HEK293 (cell line): ENCODE results near the gene MUC15.

Experiments
- CTCF ChIA-PET: fragments of 350-600 bp; formaldehyde crosslinking; extraction: SDS; loops from one replicate; lab custom pipeline; 2021; ENCODE audit warnings: antibody characterized with exemption; lab: Yijun Ruan, JAX
- POLR2A ChIA-PET: fragments of 300-600 bp; formaldehyde crosslinking; extraction: SDS; loops from one replicate; lab custom pipeline; 2020; ENCODE audit warnings: antibody characterized with exemption, inconsistent platforms; lab: Yijun Ruan, JAX
- H3K27ac ChIP-seq: fragments of 200-500 bp; sonication (Bioruptor generic); 2 replicates; pipeline ENCODE4 v1.5.1; 2014; ENCODE audit warnings: low read depth, low read length, control low read depth, inconsistent platforms; ENCODE audit errors: extremely low read depth
- H3K36me3 ChIP-seq, 2 experiments: fragments of 200-500 bp in 1 of 2; sonication (Bioruptor generic) in 1 of 2; 1 replicate in 1 of 2; 2 replicates in 1 of 2; pipeline ENCODE4 v1.5.1; 2014 to 2017; ENCODE audit warnings: inconsistent platforms in 2 of 2, low read length in 2 of 2; ENCODE audit not compliant: control insufficient read depth in 2 of 2, insufficient read depth in 1 of 2
- H3K4me1 ChIP-seq: fragments of 200-500 bp; sonication (Bioruptor generic); 2 replicates; pipeline ENCODE4 v1.5.1; 2014; ENCODE audit warnings: mild to moderate bottlenecking, low read length, inconsistent platforms; ENCODE audit not compliant: control insufficient read depth, insufficient read depth
- H3K4me3 ChIP-seq: 2 replicates; pipeline ENCODE4 v1.5.1; 2011; ENCODE audit warnings: low read depth, mild to moderate bottlenecking, control low read depth, low read length, moderate library complexity
- H3K9me3 ChIP-seq: fragments of 200-500 bp; sonication (Bioruptor generic); 2 replicates; pipeline ENCODE4 v1.5.1; 2014; ENCODE audit warnings: low read depth, low read length, inconsistent platforms; ENCODE audit not compliant: control insufficient read depth, insufficient read depth
- GLI2 ChIP-seq: fragments of 450-650 bp; formaldehyde crosslinking; IDR thresholded peaks from 2 replicates; pipeline ENCODE4; 2017; ENCODE audit warnings: missing biosample characterization, missing genetic modification characterization, low read depth, borderline replicate concordance
- IKZF3 ChIP-seq: fragments of 450-650 bp; IDR thresholded peaks from 2 replicates; pipeline ENCODE4 v1.5.0; 2018; ENCODE audit warnings: missing biosample characterization, mild to moderate bottlenecking, missing genetic modification characterization, moderate library complexity
- PBX3 ChIP-seq: sonication (generic); formaldehyde crosslinking; IDR thresholded peaks from 2 replicates; pipeline ENCODE4 v1.8.1; 2022; ENCODE audit warnings: mild to moderate bottlenecking, moderate library complexity, missing genetic modification reagents
- REPIN1 ChIP-seq: fragments of 450-650 bp; formaldehyde crosslinking; IDR thresholded peaks from 2 replicates; pipeline ENCODE4 v1.5.1; 2017; ENCODE audit warnings: missing biosample characterization, missing genetic modification characterization, low read depth
- SALL2 ChIP-seq: fragments of 450-650 bp; formaldehyde crosslinking; IDR thresholded peaks from 2 replicates; pipeline ENCODE4 v1.5.0; 2017; ENCODE audit warnings: missing biosample characterization, mild to moderate bottlenecking, missing genetic modification characterization, borderline replicate concordance
- SP7 ChIP-seq: fragments of 450-650 bp; formaldehyde crosslinking; IDR thresholded peaks from 2 replicates; pipeline ENCODE4 v1.5.1; 2016; ENCODE audit warnings: missing biosample characterization, missing genetic modification characterization
- ZBTB7A ChIP-seq: fragments of 450-650 bp; formaldehyde crosslinking; IDR thresholded peaks from 2 replicates; pipeline ENCODE4 v1.5.1; 2016; ENCODE audit warnings: low read depth, missing biosample characterization, missing genetic modification characterization
- ZFP37 ChIP-seq: fragments of 450-650 bp; formaldehyde crosslinking; IDR thresholded peaks from 2 replicates; pipeline ENCODE4 v1.5.1; 2016; ENCODE audit warnings: missing biosample characterization, missing genetic modification characterization
- ZNF112 ChIP-seq: fragments of 450-650 bp; formaldehyde crosslinking; IDR thresholded peaks from 2 replicates; pipeline ENCODE4 v1.5.0; 2017; ENCODE audit warnings: missing biosample characterization, missing genetic modification characterization
- ZNF146 ChIP-seq: fragments of 450-650 bp; formaldehyde crosslinking; IDR thresholded peaks from 2 replicates; pipeline ENCODE4 v1.5.1; 2016; ENCODE audit warnings: missing biosample characterization, missing genetic modification characterization
- ZNF169 ChIP-seq: fragments of 450-650 bp; formaldehyde crosslinking; IDR thresholded peaks from 2 replicates; pipeline ENCODE4 v1.5.1; 2016; ENCODE audit warnings: missing biosample characterization, missing genetic modification characterization
- ZNF280D ChIP-seq: fragments of 450-650 bp; formaldehyde crosslinking; IDR thresholded peaks from 2 replicates; pipeline ENCODE4 v1.5.1; 2016; ENCODE audit warnings: missing biosample characterization, missing genetic modification characterization
- ZNF324 ChIP-seq: fragments of 450-650 bp; formaldehyde crosslinking; IDR thresholded peaks from 2 replicates; pipeline ENCODE4 v1.5.1; 2016; ENCODE audit warnings: missing biosample characterization, missing genetic modification characterization
- ZNF341 ChIP-seq: fragments of 450-650 bp; formaldehyde crosslinking; IDR thresholded peaks from 2 replicates; pipeline ENCODE4; 2016; ENCODE audit warnings: low read depth, missing biosample characterization, missing genetic modification characterization
- ZNF354C ChIP-seq: fragments of 450-650 bp; formaldehyde crosslinking; IDR thresholded peaks from 2 replicates; pipeline ENCODE4 v1.5.1; 2016; ENCODE audit warnings: missing biosample characterization, missing genetic modification characterization, low read depth, borderline replicate concordance
- ZNF391 ChIP-seq: fragments of 450-650 bp; formaldehyde crosslinking; IDR thresholded peaks from 2 replicates; pipeline ENCODE4 v1.5.1; 2016; ENCODE audit warnings: low read depth, missing biosample characterization, missing genetic modification characterization, borderline replicate concordance
- ZNF701 ChIP-seq: fragments of 450-650 bp; formaldehyde crosslinking; IDR thresholded peaks from 2 replicates; pipeline ENCODE4 v1.5.1; 2016; ENCODE audit warnings: missing biosample characterization, missing genetic modification characterization
- ZNF777 ChIP-seq: fragments of 450-650 bp; formaldehyde crosslinking; IDR thresholded peaks from 2 replicates; pipeline ENCODE4 v1.5.1; 2017; ENCODE audit warnings: missing biosample characterization, missing genetic modification characterization, borderline replicate concordance
- TF ChIP-seq, protein P1 (sequence below): fragments of 450-650 bp; formaldehyde crosslinking; IDR thresholded peaks from 2 replicates; pipeline ENCODE4 v1.5.1; 2016; ENCODE audit warnings: missing biosample characterization, missing genetic modification characterization
- TF ChIP-seq, protein P2 (sequence below): fragments of 450-650 bp; formaldehyde crosslinking; IDR thresholded peaks from 2 replicates; pipeline ENCODE4 v1.5.1; 2016; ENCODE audit warnings: missing biosample characterization, missing genetic modification characterization
- TF ChIP-seq, protein P3 (sequence below): fragments of 450-650 bp; formaldehyde crosslinking; IDR thresholded peaks from 2 replicates; pipeline ENCODE4 v1.5.1; 2016; ENCODE audit warnings: missing biosample characterization, missing genetic modification characterization

Gene MUC15

GRCh38 chr11:26569646-26570045 is 2.4 kb downstream of the MUC15 start:
- Histone ChIP-seq H3K36me3 (no peaks in the 10 kb centered on the region), H3K4me1 (no peaks in the 10 kb centered on the region), H3K27ac (no peak overlapping the region), H3K4me3 (no peak overlapping the region), H3K9me3 (no peaks in the 10 kb centered on the region)
- TF ChIP-seq, protein P1, sequence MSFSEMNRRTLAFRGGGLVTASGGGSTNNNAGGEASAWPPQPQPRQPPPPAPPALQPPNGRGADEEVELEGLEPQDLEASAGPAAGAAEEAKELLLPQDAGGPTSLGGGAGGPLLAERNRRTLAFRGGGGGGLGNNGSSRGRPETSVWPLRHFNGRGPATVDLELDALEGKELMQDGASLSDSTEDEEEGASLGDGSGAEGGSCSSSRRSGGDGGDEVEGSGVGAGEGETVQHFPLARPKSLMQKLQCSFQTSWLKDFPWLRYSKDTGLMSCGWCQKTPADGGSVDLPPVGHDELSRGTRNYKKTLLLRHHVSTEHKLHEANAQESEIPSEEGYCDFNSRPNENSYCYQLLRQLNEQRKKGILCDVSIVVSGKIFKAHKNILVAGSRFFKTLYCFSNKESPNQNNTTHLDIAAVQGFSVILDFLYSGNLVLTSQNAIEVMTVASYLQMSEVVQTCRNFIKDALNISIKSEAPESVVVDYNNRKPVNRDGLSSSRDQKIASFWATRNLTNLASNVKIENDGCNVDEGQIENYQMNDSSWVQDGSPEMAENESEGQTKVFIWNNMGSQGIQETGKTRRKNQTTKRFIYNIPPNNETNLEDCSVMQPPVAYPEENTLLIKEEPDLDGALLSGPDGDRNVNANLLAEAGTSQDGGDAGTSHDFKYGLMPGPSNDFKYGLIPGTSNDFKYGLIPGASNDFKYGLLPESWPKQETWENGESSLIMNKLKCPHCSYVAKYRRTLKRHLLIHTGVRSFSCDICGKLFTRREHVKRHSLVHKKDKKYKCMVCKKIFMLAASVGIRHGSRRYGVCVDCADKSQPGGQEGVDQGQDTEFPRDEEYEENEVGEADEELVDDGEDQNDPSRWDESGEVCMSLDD (tag by site-specific recombination): no peak
- ChIA-PET CTCF (no interaction called here), POLR2A (no interaction called here)

GRCh38 chr11:26558190-26558589 is 13.9 kb downstream of the MUC15 start:
- no peak for TF ChIP-seq ZFP37 (tag by site-specific recombination)
- TF ChIP-seq SALL2 (tag by site-specific recombination): no peak
- no peak for TF ChIP-seq ZNF169 (tag by site-specific recombination)
- no peak for TF ChIP-seq REPIN1 (tag by site-specific recombination)
- no peak for TF ChIP-seq ZNF341 (tag by site-specific recombination)
- TF ChIP-seq, protein P2, sequence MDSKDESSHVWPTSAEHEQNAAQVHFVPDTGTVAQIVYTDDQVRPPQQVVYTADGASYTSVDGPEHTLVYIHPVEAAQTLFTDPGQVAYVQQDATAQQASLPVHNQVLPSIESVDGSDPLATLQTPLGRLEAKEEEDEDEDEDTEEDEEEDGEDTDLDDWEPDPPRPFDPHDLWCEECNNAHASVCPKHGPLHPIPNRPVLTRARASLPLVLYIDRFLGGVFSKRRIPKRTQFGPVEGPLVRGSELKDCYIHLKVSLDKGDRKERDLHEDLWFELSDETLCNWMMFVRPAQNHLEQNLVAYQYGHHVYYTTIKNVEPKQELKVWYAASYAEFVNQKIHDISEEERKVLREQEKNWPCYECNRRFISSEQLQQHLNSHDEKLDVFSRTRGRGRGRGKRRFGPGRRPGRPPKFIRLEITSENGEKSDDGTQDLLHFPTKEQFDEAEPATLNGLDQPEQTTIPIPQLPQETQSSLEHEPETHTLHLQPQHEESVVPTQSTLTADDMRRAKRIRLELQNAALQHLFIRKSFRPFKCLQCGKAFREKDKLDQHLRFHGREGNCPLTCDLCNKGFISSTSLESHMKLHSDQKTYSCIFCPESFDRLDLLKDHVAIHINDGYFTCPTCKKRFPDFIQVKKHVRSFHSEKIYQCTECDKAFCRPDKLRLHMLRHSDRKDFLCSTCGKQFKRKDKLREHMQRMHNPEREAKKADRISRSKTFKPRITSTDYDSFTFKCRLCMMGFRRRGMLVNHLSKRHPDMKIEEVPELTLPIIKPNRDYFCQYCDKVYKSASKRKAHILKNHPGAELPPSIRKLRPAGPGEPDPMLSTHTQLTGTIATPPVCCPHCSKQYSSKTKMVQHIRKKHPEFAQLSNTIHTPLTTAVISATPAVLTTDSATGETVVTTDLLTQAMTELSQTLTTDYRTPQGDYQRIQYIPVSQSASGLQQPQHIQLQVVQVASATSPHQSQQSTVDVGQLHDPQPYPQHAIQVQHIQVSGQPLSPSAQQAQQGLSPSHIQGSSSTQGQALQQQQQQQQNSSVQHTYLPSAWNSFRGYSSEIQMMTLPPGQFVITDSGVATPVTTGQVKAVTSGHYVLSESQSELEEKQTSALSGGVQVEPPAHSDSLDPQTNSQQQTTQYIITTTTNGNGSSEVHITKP (tag by site-specific recombination): no peak
- TF ChIP-seq ZBTB7A (tag by site-specific recombination): no peak
- TF ChIP-seq ZNF112 (tag by site-specific recombination): no peak
- no peak for TF ChIP-seq ZNF280D (tag by site-specific recombination)
- TF ChIP-seq, protein P3, sequence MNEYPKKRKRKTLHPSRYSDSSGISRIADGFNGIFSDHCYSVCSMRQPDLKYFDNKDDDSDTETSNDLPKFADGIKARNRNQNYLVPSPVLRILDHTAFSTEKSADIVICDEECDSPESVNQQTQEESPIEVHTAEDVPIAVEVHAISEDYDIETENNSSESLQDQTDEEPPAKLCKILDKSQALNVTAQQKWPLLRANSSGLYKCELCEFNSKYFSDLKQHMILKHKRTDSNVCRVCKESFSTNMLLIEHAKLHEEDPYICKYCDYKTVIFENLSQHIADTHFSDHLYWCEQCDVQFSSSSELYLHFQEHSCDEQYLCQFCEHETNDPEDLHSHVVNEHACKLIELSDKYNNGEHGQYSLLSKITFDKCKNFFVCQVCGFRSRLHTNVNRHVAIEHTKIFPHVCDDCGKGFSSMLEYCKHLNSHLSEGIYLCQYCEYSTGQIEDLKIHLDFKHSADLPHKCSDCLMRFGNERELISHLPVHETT: no peak
- no peak for TF ChIP-seq ZNF777 (tag by site-specific recombination)
- no peak for TF ChIP-seq ZNF324 (tag by site-specific recombination)
- TF ChIP-seq ZNF146 (tag by site-specific recombination): no peak
- no peak for TF ChIP-seq SP7 (tag by site-specific recombination)
- no peak for TF ChIP-seq IKZF3
- TF ChIP-seq PBX3: no peak
- no peak for TF ChIP-seq ZNF701 (tag by site-specific recombination)
- no peak for TF ChIP-seq ZNF354C (tag by site-specific recombination)
- no peak for TF ChIP-seq ZNF391 (tag by site-specific recombination)
- no peak for TF ChIP-seq GLI2
- CTCF ChIA-PET: no interaction called here
- POLR2A ChIA-PET: no interaction called here
- H3K4me3 ChIP-seq: no peak overlapping the region
- H3K36me3 ChIP-seq: no peaks in the 10 kb centered on the region
- no peaks in the 10 kb centered on the region for H3K9me3 ChIP-seq
- no peak overlapping the region for H3K27ac ChIP-seq
- H3K4me1 ChIP-seq: no peaks in the 10 kb centered on the region
